Camera-type eye (tissue), 1 donor: ENCODE results near the gene SST. TPM values are rescaled to one million over a fixed set of nuclear protein-coding genes. Genes with fewer than 3 reads are reported as not detected.

Experiments used
- total RNA-seq: library from RNA; depleted of rRNA; stranded (reverse); fragments of >200 nt; gene quantifications from one replicate; pipeline ENCODE4 v1.2.3, GENCODE V29; 2014

SST gene
- total RNA-seq: not detected

GRCh38 chr3:187669675-187670504, at the start of gene SST:
TSS of gene SST (minus strand) at chr3:187670394. CDS start at chr3:187670291, 103 bp downstream.

GRCh38 chr3:187702507-187703033, 32.4 kb upstream of the SST start, which contains the start of gene RTP2:
TSS of gene RTP2 (minus strand) at chr3:187702557. CDS start at chr3:187702128, 429 bp downstream.

Other genes with a start within 250 kb of the SST start
- not detected for gene RTP2, start 32.2 kb upstream of the SST start, total RNA-seq
- gene BCL6, start 75.1 kb upstream of the SST start, total RNA-seq: 11.7 TPM